Testis (tissue), 2 donors: ENCODE data around the gene BICD1.

Experiments
- CTCF ChIP-seq, 3 experiments: fragments of 450-650 bp in 2 of 3; fragments of 200-600 bp in 1 of 3; sonication (generic) in 1 of 3; IDR thresholded peaks; one replicate each; pipeline ENCODE4 v1.5.1; 2016 to 2019; ENCODE audit warnings: antibody characterized with exemption in 3 of 3, mild to moderate bottlenecking in 2 of 3, moderate library complexity in 1 of 3
- POLR2A ChIP-seq: fragments of 450-650 bp; IDR thresholded peaks from one replicate; pipeline ENCODE4 v1.6.1; 2017; ENCODE audit warnings: antibody characterized with exemption, mild to moderate bottlenecking, moderate library complexity

DNA sequence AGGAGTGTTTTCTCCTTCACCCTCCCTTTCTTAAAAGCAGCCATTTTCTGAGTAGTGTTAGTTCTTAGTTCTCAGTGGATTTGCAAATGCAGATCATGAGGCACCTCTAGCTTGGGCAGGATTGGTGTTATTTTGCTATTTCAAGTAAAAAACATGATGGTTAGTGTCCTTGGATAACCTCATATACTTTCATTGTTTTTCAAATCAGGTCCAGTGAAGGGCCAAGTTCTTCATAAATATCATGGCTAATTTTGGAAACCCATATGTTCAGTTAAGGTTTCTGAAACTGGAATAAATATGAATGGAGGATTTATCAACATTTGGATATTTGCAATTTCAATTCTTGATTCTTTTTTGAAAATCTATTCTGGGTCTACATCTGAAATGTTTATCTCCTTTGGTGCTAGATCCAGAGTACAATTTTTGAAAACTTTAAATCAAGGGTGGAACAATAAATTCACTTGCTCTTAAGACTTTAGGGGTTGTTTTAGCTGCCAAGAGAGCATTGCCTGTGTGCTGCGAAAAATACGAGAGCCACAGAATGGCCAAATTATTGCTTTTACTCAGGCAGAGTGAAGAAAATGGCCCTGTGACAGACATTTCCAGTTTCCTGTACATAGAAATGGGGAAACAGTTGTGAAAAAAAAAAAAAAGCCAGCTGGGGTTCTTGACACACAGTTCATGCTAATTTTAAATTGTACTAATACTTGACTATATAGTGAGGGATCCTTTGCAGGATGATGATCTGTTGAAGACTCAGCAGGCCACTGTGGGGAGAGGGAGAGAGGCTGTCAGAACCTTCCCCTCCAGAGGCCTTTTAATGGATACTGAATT lies 104.6 kb downstream of the BICD1 start:
- TF ChIP-seq CTCF (IDR thresholded peaks at IDR 0.05): no peak
- no peak for TF ChIP-seq POLR2A
